ENCODE measurements around the gene INPP5A.

DNA sequence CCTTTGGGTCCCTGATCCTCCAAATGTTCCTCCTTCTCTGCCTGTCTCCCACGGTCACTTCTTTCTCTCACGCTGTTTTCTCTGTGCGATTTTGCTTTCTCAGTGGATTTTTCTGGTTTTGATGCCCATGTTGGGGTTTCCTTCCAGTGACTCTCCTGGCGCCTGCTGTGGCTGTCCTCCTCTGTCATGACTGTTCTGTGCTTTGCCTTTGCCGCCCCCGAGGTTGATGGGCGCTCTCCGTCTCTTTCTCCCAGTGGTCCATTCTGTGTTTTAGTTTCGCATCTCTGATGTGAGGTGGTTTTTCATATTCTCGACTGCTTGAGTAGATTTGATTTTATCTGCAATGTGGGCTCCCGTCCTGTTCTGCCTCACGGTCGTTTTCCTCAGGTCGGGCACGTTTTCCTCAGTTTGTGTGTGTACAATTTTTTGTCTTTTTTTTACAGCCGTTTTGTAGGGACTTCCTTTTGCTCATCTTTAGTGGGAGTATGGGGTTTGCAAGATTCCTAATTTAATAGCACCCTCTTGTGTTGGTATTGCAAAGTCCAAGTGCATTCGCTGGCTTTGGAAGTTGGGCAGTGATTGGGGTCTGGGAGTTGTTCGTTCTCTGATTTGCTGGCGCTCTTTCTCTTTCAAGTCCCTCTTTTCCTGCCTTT lies 100.0 kb downstream of the INPP5A start:
- TF ChIP-seq SNAI2 (CRISPR knock-in tag; IDR thresholded peaks at IDR 0.05) (no peak), PPARA (CRISPR knock-in tag; IDR thresholded peaks at IDR 0.05; ENCODE audit: borderline replicate concordance) (no peak), ZNF70 (CRISPR knock-in tag; IDR thresholded peaks at IDR 0.05) (no peak), ISL1 (CRISPR knock-in tag; IDR thresholded peaks at IDR 0.05) (no peak), OSR1 (CRISPR knock-in tag; IDR thresholded peaks at IDR 0.05) (no peak), PATZ1 (CRISPR knock-in tag; IDR thresholded peaks at IDR 0.05; ENCODE audit: borderline replicate concordance) (no peak), ZFP30 (CRISPR knock-in tag; IDR thresholded peaks at IDR 0.05) (no peak), ARNTL (CRISPR knock-in tag; IDR thresholded peaks at IDR 0.05; ENCODE audit: borderline replicate concordance, low read depth) (no peak), ZFP3 (CRISPR knock-in tag; IDR thresholded peaks at IDR 0.05) (no peak)
- TF ChIP-seq, protein P1, sequence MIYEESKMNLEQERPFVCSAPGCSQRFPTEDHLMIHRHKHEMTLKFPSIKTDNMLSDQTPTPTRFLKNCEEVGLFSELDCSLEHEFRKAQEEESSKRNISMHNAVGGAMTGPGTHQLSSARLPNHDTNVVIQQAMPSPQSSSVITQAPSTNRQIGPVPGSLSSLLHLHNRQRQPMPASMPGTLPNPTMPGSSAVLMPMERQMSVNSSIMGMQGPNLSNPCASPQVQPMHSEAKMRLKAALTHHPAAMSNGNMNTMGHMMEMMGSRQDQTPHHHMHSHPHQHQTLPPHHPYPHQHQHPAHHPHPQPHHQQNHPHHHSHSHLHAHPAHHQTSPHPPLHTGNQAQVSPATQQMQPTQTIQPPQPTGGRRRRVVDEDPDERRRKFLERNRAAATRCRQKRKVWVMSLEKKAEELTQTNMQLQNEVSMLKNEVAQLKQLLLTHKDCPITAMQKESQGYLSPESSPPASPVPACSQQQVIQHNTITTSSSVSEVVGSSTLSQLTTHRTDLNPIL (CRISPR knock-in tag; IDR thresholded peaks at IDR 0.05; ENCODE audit: low read depth): no peak

All from SK-N-SH treated with all-trans-retinoic acid at 6 μM for 48 hours (cell line).